ENCODE data around the gene DLG2. TPM values are rescaled to one million over a fixed set of nuclear protein-coding genes. Genes with fewer than 3 reads are reported as not detected.
"Not testable (repeated sequence)": the region's sequence is repeated elsewhere in the genome, so short reads cannot be mapped to it uniquely, and the experiment has no call there.

DLG2 gene
- total and polyA plus RNA-seq, 7 donors, result 0.60 to 25.8 (median 9.7) TPM; not detected in 1

GRCh38 chr11:85346484-85346883 lies 280.7 kb downstream of the DLG2 start:
- H3K9me3 ChIP-seq, result no peaks in the 10 kb centered on the region
- no peaks in the 10 kb centered on the region for H3K27me3 ChIP-seq
- H3K4me3 ChIP-seq, result no peak overlapping the region
- no peak for DNase-seq
- H3K27ac ChIP-seq, result no peak overlapping the region
- no peaks in the 10 kb centered on the region for H3K36me3 ChIP-seq
- H3K4me1 ChIP-seq, result no peaks in the 10 kb centered on the region
- WGBS, 2 donors, result 96 to 97% methylated on average over 6 of the region's 6 CpGs
- TF ChIP-seq POLR2A (IDR thresholded peaks at IDR 0.05), result no peak
- no peak for TF ChIP-seq EP300 (IDR thresholded peaks at IDR 0.05)
- TF ChIP-seq POLR2AphosphoS5 (IDR thresholded peaks at IDR 0.05), result no peak
- TF ChIP-seq CTCF (IDR thresholded peaks at IDR 0.05), result no peak
- intact Hi-C loops (cut with DNase I), result no loop called here

- H3K27me3 ChIP-seq; H3K27ac ChIP-seq; intact Hi-C loops (cut with DNase I); H3K4me3 ChIP-seq; H3K4me1 ChIP-seq; H3K9me3 ChIP-seq; DNase-seq; H3K36me3 ChIP-seq: not testable (repeated sequence)
- 82 to 86% methylated on average over 3 of the region's 3 CpGs for WGBS, 2 donors
Observed at GRCh38 chr11:85340846-85341245, 286.3 kb downstream of the DLG2 start.

- Histone ChIP-seq H3K4me1 (no peaks in the 10 kb centered on the region), H3K27me3 (no peaks in the 10 kb centered on the region), H3K9me3 (no peaks in the 10 kb centered on the region), H3K36me3 (no peaks in the 10 kb centered on the region), H3K4me3 (no peak overlapping the region), H3K27ac (no peak overlapping the region)
- TF ChIP-seq EP300 (IDR thresholded peaks at IDR 0.05), result no peak
- TF ChIP-seq POLR2AphosphoS5 (IDR thresholded peaks at IDR 0.05), result no peak
- no peak for TF ChIP-seq CTCF (IDR thresholded peaks at IDR 0.05)
- no peak for TF ChIP-seq POLR2A (IDR thresholded peaks at IDR 0.05)
- no peak for DNase-seq
- 81 to 93% methylated on average over 1 of the region's 1 CpG for WGBS, 2 donors
- intact Hi-C loops (cut with DNase I), result no loop called here
Observed at GRCh38 chr11:85318573-85318972, 308.6 kb downstream of the DLG2 start.

- H3K4me3 ChIP-seq, result no peak overlapping the region
- TF ChIP-seq CTCF (IDR thresholded peaks at IDR 0.05), result no peak
- no peak for TF ChIP-seq POLR2AphosphoS5 (IDR thresholded peaks at IDR 0.05)
- no peak for TF ChIP-seq EP300 (IDR thresholded peaks at IDR 0.05)
- TF ChIP-seq POLR2A (IDR thresholded peaks at IDR 0.05), result no peak
- no peaks in the 10 kb centered on the region for H3K27me3 ChIP-seq
- intact Hi-C loops (cut with DNase I), result no loop called here
- H3K9me3 ChIP-seq, result no peaks in the 10 kb centered on the region
- H3K36me3 ChIP-seq, result no peaks in the 10 kb centered on the region
- no peaks in the 10 kb centered on the region for H3K4me1 ChIP-seq
- DNase-seq, result no peak
- no peak overlapping the region for H3K27ac ChIP-seq
- 62 to 75% methylated on average over 5 of the region's 5 CpGs for WGBS, 2 donors
Observed at GRCh38 chr11:85316967-85317366, 310.2 kb downstream of the DLG2 start.

GRCh38 chr11:85313741-85314140 lies 313.4 kb downstream of the DLG2 start:
- no peak for TF ChIP-seq EP300 (IDR thresholded peaks at IDR 0.05)
- no peak for TF ChIP-seq POLR2A (IDR thresholded peaks at IDR 0.05)
- TF ChIP-seq POLR2AphosphoS5 (IDR thresholded peaks at IDR 0.05), result no peak
- no peak for TF ChIP-seq CTCF (IDR thresholded peaks at IDR 0.05)
- no peak overlapping the region for H3K27ac ChIP-seq

More at GRCh38 chr11:85313741-85314140, 313.4 kb downstream of the DLG2 start:
- Histone ChIP-seq H3K9me3 (no peaks in the 10 kb centered on the region), H3K36me3 (no peaks in the 10 kb centered on the region), H3K4me1 (no peaks in the 10 kb centered on the region), H3K27me3 (no peaks in the 10 kb centered on the region), H3K4me3 (no peak overlapping the region)
- no peak for DNase-seq
- intact Hi-C loops (cut with DNase I), result no loop called here

Measured in sigmoid colon (tissue), 7 donors.